Endothelial cell (in vitro differentiated cells): Measurements from ENCODE around the gene OR1F1. TPM values are rescaled to one million over a fixed set of nuclear protein-coding genes. Genes with fewer than 3 reads are reported as not detected.
A peak's percentile ranks its signal among the peaks of the same experiment; 100 is the strongest.
"Not testable (repeated sequence)": the region's sequence is repeated elsewhere in the genome, so short reads cannot be mapped to it uniquely, and the experiment has no call there.

Experiments
- DNase-seq: peaks from one replicate; pipeline ENCODE4 v3.0.0; 2021; ENCODE audit warnings: low spot score
- H3K27ac Mint-ChIP-seq: one replicate; pipeline ENCODE4 v1.8.0; 2021; ENCODE audit warnings: mixed read lengths, inconsistent platforms; ENCODE audit not compliant: unreplicated experiment
- H3K27me3 Mint-ChIP-seq: one replicate; pipeline ENCODE4 v1.8.0; 2021; ENCODE audit warnings: mild to moderate bottlenecking, moderate library complexity, mixed read lengths, inconsistent platforms; ENCODE audit not compliant: unreplicated experiment
- H3K36me3 Mint-ChIP-seq: one replicate; pipeline ENCODE4 v1.8.0; 2021; ENCODE audit warnings: mild to moderate bottlenecking, low read depth, mixed read lengths, inconsistent platforms; ENCODE audit not compliant: unreplicated experiment
- H3K4me1 Mint-ChIP-seq: one replicate; pipeline ENCODE4 v1.8.0; 2021; ENCODE audit warnings: mild to moderate bottlenecking, mixed read lengths, inconsistent platforms; ENCODE audit not compliant: unreplicated experiment
- H3K4me3 Mint-ChIP-seq: one replicate; pipeline ENCODE4 v1.8.0; 2021; ENCODE audit warnings: mild to moderate bottlenecking, mixed read lengths, inconsistent platforms; ENCODE audit not compliant: unreplicated experiment
- H3K9me3 Mint-ChIP-seq: one replicate; pipeline ENCODE4 v1.8.0; 2021; ENCODE audit warnings: mixed read lengths, inconsistent platforms; ENCODE audit not compliant: unreplicated experiment
- total RNA-seq: library from RNA; stranded (reverse); fragmentation: NEBNext Ultra II Directional; extraction: Animal tissue kit (Norgen Biotek cat#: 25700); gene quantifications from one replicate; pipeline ENCODE4 v1.2.1, GENCODE V29; 2021; ENCODE audit not compliant: unreplicated experiment
- TF ChIP-seq, protein P1 (sequence below): fragments of 200-600 bp; sonication (generic); IDR thresholded peaks from one replicate; pipeline ENCODE4 v1.5.0; 2021; ENCODE audit warnings: antibody characterized with exemption; ENCODE audit not compliant: unreplicated experiment

OR1F1 gene
- total RNA-seq, 1 donor from 2014 or later = not detected

DNA sequence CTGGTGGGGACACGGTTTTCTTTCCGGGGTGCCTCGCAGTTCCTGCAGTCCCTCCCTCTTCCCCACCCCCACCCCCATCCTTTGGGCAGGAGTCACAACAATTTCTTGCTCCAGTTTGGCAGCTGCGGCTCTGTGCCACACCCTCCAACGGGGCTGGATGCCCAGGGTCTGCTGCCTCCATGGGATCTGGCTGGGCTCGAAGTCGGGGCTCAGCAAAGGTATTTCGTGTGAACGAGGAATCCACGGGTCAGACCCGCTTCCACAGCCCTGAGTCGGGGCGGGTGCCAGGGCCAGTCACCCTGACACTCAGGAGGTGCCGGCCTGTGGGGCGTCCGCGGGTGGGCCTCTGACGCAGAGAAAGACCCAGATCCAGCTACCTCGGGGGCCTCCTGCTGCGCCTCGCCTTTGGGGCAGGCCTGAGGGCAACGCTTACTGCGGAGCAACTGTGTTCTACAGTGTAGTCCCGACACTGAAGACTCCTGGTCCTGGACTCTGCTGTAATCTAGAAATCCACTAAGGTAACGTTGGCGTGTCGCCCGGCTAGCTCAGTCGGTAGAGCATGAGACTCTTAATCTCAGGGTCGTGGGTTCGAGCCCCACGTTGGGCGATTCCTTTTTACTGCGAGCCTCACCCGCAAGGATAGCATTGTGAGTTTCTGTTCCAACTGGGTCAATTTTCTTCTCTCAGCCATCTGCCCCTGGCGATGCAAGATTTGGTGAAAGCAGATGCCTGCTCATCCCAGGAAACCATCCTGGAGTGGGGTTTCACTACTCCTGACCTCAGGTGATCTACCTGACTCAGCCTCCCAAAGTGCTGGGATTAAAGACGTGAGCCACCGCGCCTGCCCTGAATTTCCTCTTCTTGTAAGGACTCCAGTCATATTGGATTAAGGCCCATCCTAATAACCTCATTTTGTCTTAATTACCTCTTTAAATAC lies 12.6 kb upstream of the OR1F1 start:
- Mint-ChIP-seq H3K9me3 (no peaks in the 10 kb centered on the region), H3K4me3 (peak overlapping the region; percentile 19), H3K4me1 (peaks cover 17% of the 10 kb centered on the region), H3K27me3 (peaks cover 28% of the 10 kb centered on the region), H3K27ac (no peak overlapping the region), H3K36me3 (no peaks in the 10 kb centered on the region)
- TF ChIP-seq, protein P1, sequence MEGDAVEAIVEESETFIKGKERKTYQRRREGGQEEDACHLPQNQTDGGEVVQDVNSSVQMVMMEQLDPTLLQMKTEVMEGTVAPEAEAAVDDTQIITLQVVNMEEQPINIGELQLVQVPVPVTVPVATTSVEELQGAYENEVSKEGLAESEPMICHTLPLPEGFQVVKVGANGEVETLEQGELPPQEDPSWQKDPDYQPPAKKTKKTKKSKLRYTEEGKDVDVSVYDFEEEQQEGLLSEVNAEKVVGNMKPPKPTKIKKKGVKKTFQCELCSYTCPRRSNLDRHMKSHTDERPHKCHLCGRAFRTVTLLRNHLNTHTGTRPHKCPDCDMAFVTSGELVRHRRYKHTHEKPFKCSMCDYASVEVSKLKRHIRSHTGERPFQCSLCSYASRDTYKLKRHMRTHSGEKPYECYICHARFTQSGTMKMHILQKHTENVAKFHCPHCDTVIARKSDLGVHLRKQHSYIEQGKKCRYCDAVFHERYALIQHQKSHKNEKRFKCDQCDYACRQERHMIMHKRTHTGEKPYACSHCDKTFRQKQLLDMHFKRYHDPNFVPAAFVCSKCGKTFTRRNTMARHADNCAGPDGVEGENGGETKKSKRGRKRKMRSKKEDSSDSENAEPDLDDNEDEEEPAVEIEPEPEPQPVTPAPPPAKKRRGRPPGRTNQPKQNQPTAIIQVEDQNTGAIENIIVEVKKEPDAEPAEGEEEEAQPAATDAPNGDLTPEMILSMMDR = no peak
- no peak for DNase-seq

GRCh38 chr16:3179651-3180050 lies 8.4 kb upstream of the OR1F1 start:
- Mint-ChIP-seq H3K9me3 (no peaks in the 10 kb centered on the region), H3K4me1 (peaks cover 7% of the 10 kb centered on the region), H3K27me3 (peaks cover 26% of the 10 kb centered on the region), H3K4me3 (no peak overlapping the region), H3K27ac (no peak overlapping the region), H3K36me3 (peaks cover 11% of the 10 kb centered on the region)
- TF ChIP-seq, protein P1 = no peak
- no peak for DNase-seq

- peaks cover 7% of the 10 kb centered on the region for H3K4me1 Mint-ChIP-seq
- H3K4me3 Mint-ChIP-seq = peak overlapping the region; percentile 56
- peaks cover 25% of the 10 kb centered on the region for H3K27me3 Mint-ChIP-seq
- TF ChIP-seq, protein P1 = no peak
- H3K36me3 Mint-ChIP-seq = peaks cover 11% of the 10 kb centered on the region
- H3K27ac Mint-ChIP-seq = no peak overlapping the region
- no peaks in the 10 kb centered on the region for H3K9me3 Mint-ChIP-seq
- no peak for DNase-seq
These were observed 7.5 kb upstream of the OR1F1 start for GRCh38 chr16:3180445-3180878.

DNA sequence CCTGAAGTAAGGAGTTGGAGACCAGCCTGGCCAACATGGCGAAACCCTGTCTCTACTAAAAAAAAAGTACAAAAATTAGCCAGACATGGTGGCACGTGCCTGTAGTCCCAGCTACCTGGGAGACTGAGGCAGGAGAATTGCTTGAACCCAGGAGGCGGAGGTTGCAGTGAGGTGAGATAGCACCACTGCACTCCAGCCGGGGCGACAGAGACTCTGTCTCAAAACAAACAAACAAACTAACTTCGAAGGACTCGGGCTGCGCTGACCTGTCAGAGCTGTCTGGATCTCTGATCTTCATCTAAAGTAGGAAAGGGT lies 5.8 kb upstream of the OR1F1 start:
- H3K9me3 Mint-ChIP-seq, H3K4me1 Mint-ChIP-seq, DNase-seq: not testable (repeated sequence)
- H3K27ac Mint-ChIP-seq = peak overlapping the region; percentile 18
- peak overlapping the region; percentile 72 for H3K4me3 Mint-ChIP-seq
- peaks cover 22% of the 10 kb centered on the region for H3K27me3 Mint-ChIP-seq
- H3K36me3 Mint-ChIP-seq = peaks cover 11% of the 10 kb centered on the region

DNA sequence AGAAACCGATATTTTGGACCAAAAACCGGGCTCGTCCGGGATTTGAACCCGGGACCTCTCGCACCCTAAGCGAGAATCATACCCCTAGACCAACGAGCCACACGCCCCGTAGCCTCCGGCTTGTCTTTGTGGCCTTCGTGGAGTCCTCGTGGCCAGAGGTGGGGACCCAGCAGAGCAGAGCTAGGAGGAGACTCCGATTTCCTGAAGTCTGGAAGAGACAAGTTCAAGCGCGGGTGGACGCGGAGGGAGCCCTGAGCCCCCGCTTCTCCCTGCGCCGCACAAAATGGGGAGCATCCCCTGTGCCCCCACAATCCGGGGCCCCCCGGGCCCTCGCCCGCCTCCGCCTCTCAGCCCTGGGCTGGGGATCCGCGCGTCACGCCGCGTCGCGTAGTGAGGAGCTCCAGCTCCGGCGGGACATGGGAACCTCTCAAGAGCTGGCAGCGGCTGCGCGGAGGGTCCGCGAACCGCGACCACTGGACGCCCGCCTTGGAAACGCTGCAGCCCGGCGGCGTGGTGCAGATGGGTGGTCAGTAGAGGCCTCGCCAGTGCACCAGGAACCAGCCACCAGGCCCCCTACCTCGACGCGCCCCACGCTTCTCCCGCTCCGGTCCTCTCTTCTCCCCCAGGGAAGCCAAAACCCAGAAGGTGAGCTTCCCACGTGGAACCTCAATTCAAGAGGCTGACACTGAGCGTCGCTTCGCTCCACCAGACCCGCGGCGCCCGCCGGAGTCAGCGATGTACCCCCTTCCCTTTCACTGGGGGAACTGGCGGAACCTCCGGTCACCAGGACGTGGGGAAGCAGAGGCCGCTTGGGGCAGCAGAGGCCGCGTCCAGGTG lies 5.2 kb upstream of the OR1F1 start:
- TF ChIP-seq, protein P1 = no peak
- Mint-ChIP-seq H3K27ac (peak overlapping the region; percentile 89), H3K36me3 (peaks cover 11% of the 10 kb centered on the region), H3K4me1 (peaks cover 8% of the 10 kb centered on the region), H3K9me3 (no peaks in the 10 kb centered on the region), H3K4me3 (peak overlapping the region; percentile 72), H3K27me3 (peaks cover 24% of the 10 kb centered on the region)
- peak; percentile 78 for DNase-seq
